NCI-H187 (cell line): ENCODE data around the gene CAPN15.

Experiments
- DNase-seq, 2 experiments: peaks; one replicate each; lab custom pipeline; 2025; lab: John Stamatoyannopoulos, UW

CAPN15 gene

DNA sequence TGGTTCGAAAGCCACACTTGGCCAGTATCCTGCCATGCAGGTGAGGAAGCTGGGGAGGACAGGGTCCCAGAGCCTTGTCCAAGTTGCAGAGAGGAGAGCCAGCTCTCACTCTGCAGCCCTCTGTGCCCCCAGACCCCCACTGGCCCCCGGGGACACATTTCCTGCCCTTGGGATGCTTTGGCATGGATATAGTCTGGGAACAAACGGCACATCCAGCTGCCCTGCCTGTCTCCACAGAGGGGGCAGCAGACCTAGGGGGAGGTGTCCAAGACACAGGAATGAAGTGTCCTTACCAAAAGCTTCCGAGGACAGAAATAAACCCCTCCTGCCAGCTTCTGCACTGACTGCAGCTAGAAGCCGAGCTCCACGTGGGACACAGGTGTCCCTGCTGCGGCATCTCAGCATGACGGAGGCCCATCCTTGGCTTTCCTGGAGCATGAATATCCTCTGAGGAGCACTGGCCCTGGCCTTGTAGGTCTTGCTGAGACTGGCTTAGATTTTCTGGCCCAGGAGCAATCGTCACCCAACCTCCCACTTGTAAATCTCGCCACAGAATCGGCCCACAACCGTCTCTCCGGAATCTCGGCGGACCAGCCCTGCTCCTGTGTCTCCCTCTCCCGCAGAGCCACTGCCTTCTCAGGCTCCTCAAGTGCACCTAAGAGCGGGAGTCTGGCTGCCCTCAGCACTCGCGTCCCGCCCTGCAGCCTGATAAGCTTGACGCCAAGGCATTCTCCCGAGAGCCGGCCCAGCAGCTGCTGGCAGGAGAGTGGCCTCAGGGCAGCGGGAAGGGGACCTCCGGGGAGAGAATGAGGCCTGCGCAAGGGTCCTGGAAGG lies 1.1 kb upstream of the CAPN15 start:
- DNase-seq = peak; percentile 41 to 64

GRCh38 chr16:528111-529011 lies 849 bp downstream of the CAPN15 start:
- DNase-seq = no peak

DNA sequence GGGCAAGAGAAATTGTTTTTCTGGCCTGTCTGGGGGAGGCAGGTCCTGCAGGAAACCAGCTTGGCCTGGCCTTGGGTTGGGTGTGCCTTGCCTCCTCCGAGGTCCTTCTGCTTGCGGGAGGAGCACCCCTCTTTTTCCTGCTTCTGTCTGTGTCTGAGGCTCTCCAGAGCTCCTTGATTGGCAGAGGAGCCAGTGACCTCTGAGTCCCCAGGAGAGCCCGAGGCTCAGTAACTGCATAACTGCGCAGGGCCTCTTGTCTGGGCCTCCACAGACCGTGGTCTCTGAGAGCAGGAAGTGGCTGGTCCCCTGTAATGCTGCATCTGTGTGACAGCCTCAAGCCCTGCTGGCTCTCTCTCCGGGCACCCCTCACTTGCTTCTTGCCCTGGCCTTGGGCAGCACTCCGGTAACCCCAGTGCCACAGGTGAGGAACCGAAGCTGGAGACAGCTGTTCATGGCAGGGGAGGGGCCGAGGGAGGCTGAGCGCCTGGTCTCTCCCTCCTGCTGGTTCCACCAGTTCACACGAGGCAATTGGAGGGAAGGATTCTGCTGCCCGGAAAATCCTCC lies 1.6 kb downstream of the CAPN15 start:
- DNase-seq = no peak

- DNase-seq = no peak
These were observed 2.8 kb downstream of the CAPN15 start for GRCh38 chr16:530111-530817.

DNA sequence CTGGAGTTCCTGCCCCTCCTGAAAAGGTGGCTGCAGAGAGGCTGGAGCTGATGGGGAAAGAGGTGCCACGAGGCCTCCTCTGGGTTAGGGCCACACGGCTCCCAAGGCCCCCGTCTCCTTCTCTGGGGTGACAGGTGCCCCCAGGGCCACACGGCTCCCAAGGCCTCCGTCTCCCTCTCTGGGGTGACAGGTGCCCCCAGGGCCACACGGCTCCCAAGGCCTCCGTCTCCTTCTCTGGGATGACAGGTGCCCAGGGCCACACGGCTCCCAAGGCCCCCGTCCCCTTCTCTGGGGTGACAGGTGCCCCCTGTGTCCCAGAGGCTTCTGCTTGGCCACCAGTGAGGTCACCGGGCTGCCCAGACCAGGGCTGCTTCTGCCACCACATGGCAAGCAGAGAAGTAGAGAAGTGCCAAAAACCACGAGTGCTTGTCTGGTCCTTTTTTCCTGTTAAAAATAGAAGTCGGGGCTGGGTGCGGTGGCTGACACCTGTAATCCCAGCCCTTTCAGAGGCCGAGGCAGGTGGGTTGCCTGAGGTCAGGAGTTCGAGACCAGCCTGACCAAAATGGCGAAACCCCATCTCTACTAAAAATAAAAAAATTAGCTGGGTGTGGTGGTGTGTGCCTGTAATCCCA lies 4.1 kb downstream of the CAPN15 start:
- no peak for DNase-seq

DNA sequence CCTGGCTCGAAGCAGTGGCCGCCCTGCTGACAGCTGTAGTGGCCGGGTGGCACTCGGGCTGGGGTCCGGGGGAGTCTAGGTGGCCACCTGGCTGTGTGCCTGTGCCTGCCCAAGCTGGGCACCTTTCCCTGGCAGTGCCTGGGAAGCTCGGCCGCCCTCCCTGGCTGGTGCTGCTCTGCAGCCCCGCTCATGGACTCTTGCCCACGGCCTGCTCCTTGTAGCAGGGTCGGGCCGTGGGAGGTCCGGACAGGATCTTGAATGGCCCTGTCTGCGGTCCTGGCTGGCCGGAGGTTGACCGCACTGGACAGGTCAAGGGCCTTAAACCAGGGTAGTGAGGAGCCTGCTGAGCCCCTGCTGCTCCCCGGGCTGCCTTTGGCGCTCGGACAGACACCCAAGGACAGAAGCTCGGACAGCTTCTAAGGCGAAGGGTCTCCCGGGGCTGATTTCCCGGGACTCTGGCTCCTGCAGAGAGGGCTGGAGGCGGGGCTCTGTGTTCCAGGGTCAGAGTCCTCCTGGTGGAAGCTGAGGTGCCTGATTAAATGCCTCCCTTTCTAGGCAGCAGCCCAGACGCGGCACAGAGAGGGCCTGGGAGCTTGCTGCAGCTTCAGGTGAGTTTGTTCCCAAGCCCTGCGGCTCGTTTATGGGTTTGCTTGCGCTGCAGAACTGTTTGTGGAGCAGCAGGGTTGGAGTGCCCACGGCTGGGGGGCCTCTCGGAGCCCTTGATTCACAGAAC lies 6.0 kb downstream of the CAPN15 start:
- no peak for DNase-seq

DNA sequence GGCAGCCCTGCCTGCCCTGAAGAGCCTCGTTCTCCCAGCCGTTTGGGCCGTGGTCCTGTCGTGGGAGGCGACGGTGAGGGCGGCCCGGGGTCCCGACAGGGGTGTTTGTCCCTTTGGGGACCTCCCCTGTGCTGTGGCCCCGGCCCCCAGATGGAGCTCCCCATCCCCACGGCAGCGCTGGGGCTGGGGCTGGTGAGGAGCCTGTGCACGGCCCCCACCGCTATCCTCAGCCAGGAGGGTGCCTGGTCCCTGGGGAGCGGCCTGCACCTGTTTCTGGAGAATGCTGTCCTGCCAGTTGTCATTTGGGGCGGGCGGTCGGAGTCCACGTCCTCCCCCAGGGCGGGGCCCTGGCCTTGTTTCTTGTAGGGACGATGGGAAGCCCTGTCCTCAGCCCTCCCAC lies 6.6 kb downstream of the CAPN15 start:
- no peak for DNase-seq

GRCh38 chr16:534856-535445 lies 7.4 kb downstream of the CAPN15 start:
- DNase-seq = no peak

DNA sequence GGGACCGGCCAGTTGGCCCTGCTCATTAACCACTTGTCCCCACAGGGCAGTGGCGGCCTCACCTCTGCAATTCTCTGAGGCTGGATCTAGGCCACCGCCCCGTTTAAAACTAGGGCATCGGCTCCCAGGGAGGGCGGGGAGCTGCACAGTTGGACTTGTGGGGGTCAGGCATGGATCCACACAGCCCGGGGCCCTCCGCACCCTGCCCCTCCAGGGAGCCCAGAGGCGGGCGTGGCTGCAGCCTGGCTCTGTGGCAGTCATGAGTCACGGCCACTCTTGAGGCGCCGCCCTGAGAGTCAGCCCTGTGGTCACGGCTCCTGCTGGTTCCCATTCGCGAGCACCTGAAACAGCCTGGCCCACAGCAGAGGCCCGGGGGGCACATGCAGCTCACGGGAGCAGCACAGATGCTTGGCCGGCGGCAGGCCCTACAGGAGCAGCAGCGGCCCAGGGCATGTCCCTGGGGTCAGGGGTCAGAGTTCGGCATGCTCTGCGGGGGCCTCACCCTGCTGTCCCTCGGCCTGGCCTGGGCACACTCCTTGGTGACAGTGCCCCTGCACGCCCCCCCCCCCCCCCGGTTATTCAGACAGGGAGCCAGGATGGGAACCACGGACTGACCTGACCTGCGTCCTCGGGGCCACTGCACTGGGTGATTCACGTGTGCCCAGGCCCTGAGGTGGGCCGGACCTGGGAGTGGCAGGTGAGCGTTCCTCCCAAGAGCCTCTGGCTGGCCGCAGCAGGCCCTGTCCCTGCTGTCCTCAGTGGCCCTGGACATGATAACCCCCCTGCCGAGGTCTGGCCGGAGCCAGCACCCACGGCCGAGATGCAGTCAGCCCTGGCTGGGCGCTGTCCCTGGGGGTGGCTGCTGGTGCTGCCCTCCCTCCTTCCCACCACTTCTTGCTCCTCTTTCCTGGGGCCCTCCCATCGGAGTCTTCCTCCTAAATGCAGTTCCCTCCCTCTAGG lies 8.2 kb downstream of the CAPN15 start:
- no peak for DNase-seq

- no peak for DNase-seq
These were observed 9.2 kb downstream of the CAPN15 start for GRCh38 chr16:536746-537145.

- DNase-seq = no peak
These were observed 10.2 kb downstream of the CAPN15 start for GRCh38 chr16:537415-538335.

DNA sequence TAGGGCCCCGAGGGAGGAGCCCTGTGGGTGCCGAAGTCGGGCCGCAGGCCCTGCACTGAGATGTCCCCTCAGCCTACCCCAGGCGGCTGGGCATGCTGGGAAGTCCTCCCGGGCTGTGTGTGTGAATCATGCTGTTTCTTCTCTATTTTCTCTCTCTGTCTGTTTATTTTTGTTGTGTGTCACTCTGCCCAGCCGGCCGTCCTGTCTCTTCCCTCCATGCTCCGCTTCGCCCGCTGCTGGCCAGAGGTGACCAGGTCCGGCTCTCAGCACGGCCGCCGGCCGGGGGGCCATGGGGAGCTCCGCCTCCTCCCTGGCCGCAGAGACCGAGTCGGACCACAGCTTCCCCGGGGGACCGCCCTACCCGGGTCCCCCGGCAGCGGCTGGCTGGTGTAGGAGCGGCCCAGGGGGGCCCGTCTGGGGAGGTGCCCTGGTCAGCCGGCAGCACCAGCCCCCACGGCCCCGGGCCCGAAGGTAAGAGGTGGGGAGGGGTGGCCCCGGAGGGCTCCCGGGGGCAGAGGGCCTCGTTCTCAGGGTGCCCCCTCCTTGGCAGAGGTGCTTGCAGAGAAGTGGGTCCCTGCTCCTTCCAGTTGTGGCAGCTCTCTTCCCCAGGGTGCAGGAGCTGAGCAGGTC lies 12.5 kb downstream of the CAPN15 start:
- DNase-seq = no peak

DNA sequence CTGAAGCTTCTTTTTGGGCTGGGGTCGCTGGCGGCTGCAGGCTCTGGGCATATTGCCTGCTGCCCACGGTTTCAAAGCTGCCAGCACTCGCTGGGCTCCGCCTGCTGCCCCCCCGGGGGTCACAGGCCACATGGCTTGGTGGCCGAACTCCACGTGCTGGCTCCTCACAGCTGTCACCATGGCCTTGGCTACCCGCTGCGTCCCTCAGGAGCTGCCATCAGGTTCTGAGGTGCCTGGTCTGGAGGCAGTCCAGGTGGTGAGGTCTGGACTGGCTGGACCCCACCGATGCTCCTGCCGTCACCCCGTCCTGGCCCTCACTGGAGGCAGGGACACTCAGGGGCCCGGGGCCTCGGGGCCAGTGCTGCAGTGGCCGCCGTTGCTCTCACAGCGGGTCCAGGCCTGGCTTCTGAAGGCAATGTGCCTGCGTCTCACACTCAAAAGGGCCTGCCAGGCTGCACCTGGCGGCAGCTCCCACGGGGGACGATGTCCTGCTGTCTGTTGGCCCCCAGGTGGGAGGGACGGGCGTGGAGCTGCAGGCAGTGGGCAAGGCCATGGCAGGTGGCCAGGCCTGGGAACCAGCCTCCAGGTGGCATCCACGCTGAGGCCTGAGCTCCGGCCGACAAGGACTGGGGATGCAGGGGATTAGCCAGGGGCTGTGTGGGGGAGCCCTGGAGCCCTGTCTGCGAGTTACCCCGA lies 13.3 kb downstream of the CAPN15 start:
- no peak for DNase-seq

GRCh38 chr16:543301-544164 lies 16.0 kb downstream of the CAPN15 start:
- no peak for DNase-seq

- DNase-seq = no peak
These were observed 17.0 kb downstream of the CAPN15 start for GRCh38 chr16:544517-544916.
